ENCODE results near the gene NEUROG1.

NEUROG1 gene

DNA sequence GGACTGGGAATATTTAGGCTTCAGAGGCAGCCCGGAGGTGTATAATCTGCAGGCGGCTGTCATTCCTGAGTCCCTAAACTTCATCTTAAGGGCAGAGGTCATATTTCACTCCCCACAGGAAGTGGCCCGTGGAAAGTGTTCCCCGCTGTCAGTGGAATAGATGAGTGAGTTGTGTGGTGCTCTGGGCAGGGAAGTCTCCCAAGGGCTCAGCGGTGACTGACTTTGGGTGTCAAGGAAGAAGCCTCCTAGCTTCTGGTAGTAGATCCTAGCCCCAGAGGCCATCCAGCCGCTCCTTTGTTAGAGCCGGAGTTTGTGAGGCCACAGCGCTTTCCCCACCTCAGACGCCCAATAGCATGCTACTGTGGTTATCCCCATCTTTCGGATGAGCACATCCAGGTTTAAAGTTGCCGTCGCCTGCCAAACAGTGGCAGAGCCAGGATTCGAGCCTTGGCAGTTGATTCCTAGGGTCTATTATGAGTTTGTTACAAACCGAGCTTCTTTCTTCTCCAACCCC is 44.7 kb downstream of the NEUROG1 start:
- no peaks in the 10 kb centered on the region for H3K79me2 ChIP-seq
- H3K36me3 ChIP-seq (ENCODE audit: control insufficient read depth, insufficient read depth, low read length): no peaks in the 10 kb centered on the region
- H3K9ac ChIP-seq: no peak overlapping the region
- H3K27me3 ChIP-seq (ENCODE audit: control insufficient read depth, insufficient read depth, low read length): peaks cover 4% of the 10 kb centered on the region
- no peak overlapping the region for H2AFZ ChIP-seq
- peaks cover 14% of the 10 kb centered on the region for H3K4me1 ChIP-seq
- H3K9me3 ChIP-seq (ENCODE audit: control insufficient read depth, low read length): no peaks in the 10 kb centered on the region
- H3K27ac ChIP-seq: no peak overlapping the region
- H3K4me2 ChIP-seq (ENCODE audit: low read length): peak overlapping the region; percentile 18
- H3K4me3 ChIP-seq (ENCODE audit: low read depth, low read length): no peak overlapping the region
- TF ChIP-seq CTCF (IDR thresholded peaks at IDR 0.05): no peak

- H3K79me2 ChIP-seq: no peaks in the 10 kb centered on the region
- H3K9ac ChIP-seq: no peak overlapping the region
- no peak for TF ChIP-seq CTCF (IDR thresholded peaks at IDR 0.05)
- H3K4me3 ChIP-seq (ENCODE audit: low read depth, low read length): no peak overlapping the region
- H3K27me3 ChIP-seq (ENCODE audit: control insufficient read depth, insufficient read depth, low read length): peaks cover 4% of the 10 kb centered on the region
- H3K4me2 ChIP-seq (ENCODE audit: low read length): peak overlapping the region; percentile 60
- H2AFZ ChIP-seq: peak overlapping the region; percentile 31
- H3K27ac ChIP-seq: no peak overlapping the region
- H3K36me3 ChIP-seq (ENCODE audit: control insufficient read depth, insufficient read depth, low read length): no peaks in the 10 kb centered on the region
- H3K9me3 ChIP-seq (ENCODE audit: control insufficient read depth, low read length): no peaks in the 10 kb centered on the region
- H3K4me1 ChIP-seq: peaks cover 14% of the 10 kb centered on the region
These were observed 45.3 kb downstream of the NEUROG1 start for GRCh38 chr5:135490245-135491037.

GRCh38 chr5:135489466-135490244 is 46.1 kb downstream of the NEUROG1 start:
- peaks cover 14% of the 10 kb centered on the region for H3K4me1 ChIP-seq
- H3K27ac ChIP-seq: no peak overlapping the region
- no peaks in the 10 kb centered on the region for H3K9me3 ChIP-seq (ENCODE audit: control insufficient read depth, low read length)
- no peaks in the 10 kb centered on the region for H3K79me2 ChIP-seq
- peak overlapping the region; percentile 60 for H3K4me2 ChIP-seq (ENCODE audit: low read length)
- H3K9ac ChIP-seq: no peak overlapping the region
- H3K4me3 ChIP-seq (ENCODE audit: low read depth, low read length): no peak overlapping the region
- TF ChIP-seq CTCF (IDR thresholded peaks at IDR 0.05): no peak
- H3K36me3 ChIP-seq (ENCODE audit: control insufficient read depth, insufficient read depth, low read length): no peaks in the 10 kb centered on the region
- peaks cover 4% of the 10 kb centered on the region for H3K27me3 ChIP-seq (ENCODE audit: control insufficient read depth, insufficient read depth, low read length)
- peak overlapping the region; percentile 39 for H2AFZ ChIP-seq

- Histone ChIP-seq H3K9ac (no peak overlapping the region), H3K27ac (no peak overlapping the region), H3K9me3 (ENCODE audit: control insufficient read depth, low read length) (no peaks in the 10 kb centered on the region), H3K4me3 (ENCODE audit: low read depth, low read length) (peak overlapping the region; percentile 31), H3K4me2 (ENCODE audit: low read length) (peak overlapping the region; percentile 60), H2AFZ (peak overlapping the region; percentile 2), H3K36me3 (ENCODE audit: control insufficient read depth, insufficient read depth, low read length) (no peaks in the 10 kb centered on the region), H3K4me1 (peaks cover 14% of the 10 kb centered on the region), H3K79me2 (no peaks in the 10 kb centered on the region), H3K27me3 (ENCODE audit: control insufficient read depth, insufficient read depth, low read length) (peaks cover 4% of the 10 kb centered on the region)
- TF ChIP-seq CTCF (IDR thresholded peaks at IDR 0.05): no peak
These were observed 46.9 kb downstream of the NEUROG1 start for GRCh38 chr5:135488727-135489465.

Measured in parathyroid adenoma (tissue), 2 donors.